H1 (cell line): ENCODE measurements around the gene TMEM125. TPM values are rescaled to one million over a fixed set of nuclear protein-coding genes. Genes with fewer than 3 reads are reported as not detected.

Experiments
- CTCF ChIA-PET: fragments of 300-600 bp; sonication (Branson Sonifier 250); formaldehyde crosslinking; loops from one replicate; lab custom pipeline; 2021; ENCODE audit not compliant: partially characterized antibody; lab: Charles Lee
- POLR2A ChIA-PET: fragments of 300-600 bp; sonication (Branson Sonifier 250); formaldehyde crosslinking; loops from one replicate; lab custom pipeline; 2021; ENCODE audit warnings: inconsistent platforms; ENCODE audit not compliant: partially characterized antibody; lab: Charles Lee
- DNase-seq, 2 experiments: peaks; one replicate each; pipeline versions ENCODE4 v3.0.0 to v3.0.0-alpha.2; 2010 to 2022; ENCODE audit warnings: low spot score in 2 of 2, low read depth in 1 of 2, mixed read lengths in 1 of 2
- FAIRE-seq: peaks from 2 replicates; lab custom pipeline; 2011; peaks lifted over from hg19 to GRCh38; lab: Jason Lieb, UNC
- H2AFZ ChIP-seq: 2 replicates; pipeline ENCODE4 v1.8.1; 2012; ENCODE audit warnings: low read length, inconsistent platforms
- H2AK5ac ChIP-seq: 2 replicates; pipeline ENCODE4 v1.6.1; 2013; ENCODE audit warnings: low read depth, low read length
- H2BK120ac ChIP-seq: replicated peaks from 2 replicates; pipeline ENCODE3; 2013; ENCODE audit warnings: low read depth, low read length, inconsistent platforms
- H2BK12ac ChIP-seq: 2 replicates; pipeline ENCODE4 v1.6.1; 2013; ENCODE audit warnings: low read depth, low read length
- H2BK15ac ChIP-seq: 2 replicates; pipeline ENCODE4 v1.6.1; 2013; ENCODE audit warnings: low read length
- H2BK20ac ChIP-seq: 2 replicates; pipeline ENCODE4 v1.6.1; 2013; ENCODE audit warnings: low read length
- H2BK5ac ChIP-seq: 2 replicates; pipeline ENCODE4 v1.6.1; 2013; ENCODE audit warnings: low read depth, low read length
- H3K14ac ChIP-seq: 2 replicates; pipeline ENCODE4 v1.6.1; 2013; ENCODE audit warnings: inconsistent platforms; ENCODE audit not compliant: insufficient read length
- H3K18ac ChIP-seq: 2 replicates; pipeline ENCODE4 v1.6.1; 2013; ENCODE audit warnings: low read length; ENCODE audit errors: extremely low read depth
- H3K23ac ChIP-seq: 2 replicates; pipeline ENCODE4 v1.6.1; 2013; ENCODE audit warnings: inconsistent platforms; ENCODE audit not compliant: insufficient read length
- H3K23me2 ChIP-seq: 2 replicates; pipeline ENCODE4 v1.6.1; 2013; ENCODE audit warnings: low read depth, low read length
- H3K27ac ChIP-seq: 2 replicates; pipeline ENCODE4 v1.6.1; 2011; ENCODE audit warnings: low read depth, low read length, inconsistent platforms
- H3K27me3 ChIP-seq, 4 experiments: replicated peaks in 1 of 4; 1 replicate in 1 of 4; 2 replicates in 3 of 4; pipeline versions ENCODE4 v1.6.1 to v1.8.1; 2011 to 2013; ENCODE audit warnings: low read length in 3 of 4, mild to moderate bottlenecking in 3 of 4, inconsistent platforms in 2 of 4, mixed read lengths in 2 of 4, moderate library complexity in 1 of 4; ENCODE audit not compliant: control insufficient read depth in 3 of 4, insufficient read depth in 3 of 4; ENCODE audit errors: extremely low read depth in 1 of 4
- H3K36me3 ChIP-seq, 4 experiments: 2 replicates each; pipeline versions ENCODE4 v1.6.1 to v1.8.1; 2011 to 2013; ENCODE audit warnings: mild to moderate bottlenecking in 4 of 4, low read length in 3 of 4, moderate library complexity in 2 of 4, control low read depth in 1 of 4, inconsistent platforms in 1 of 4; ENCODE audit not compliant: insufficient read depth in 4 of 4, control insufficient read depth in 2 of 4
- H3K4ac ChIP-seq: replicated peaks from 2 replicates; pipeline ENCODE3; 2013; ENCODE audit warnings: low read length, low read depth, mixed read lengths, inconsistent platforms; ENCODE audit not compliant: insufficient read length
- H3K4me1 ChIP-seq, 4 experiments: replicated peaks in 1 of 4; 1 replicate in 1 of 4; 2 replicates in 3 of 4; pipeline versions ENCODE4 v1.6.1 to v1.8.1; 2011 to 2013; ENCODE audit warnings: low read length in 3 of 4, inconsistent platforms in 2 of 4, mixed read lengths in 1 of 4; ENCODE audit not compliant: insufficient read depth in 4 of 4, control insufficient read depth in 3 of 4
- H3K4me2 ChIP-seq, 2 experiments: 2 replicates each; pipeline versions ENCODE4 v1.6.1 to v1.8.1; 2011 to 2013; ENCODE audit warnings: low read depth in 2 of 2, low read length in 2 of 2, control low read depth in 1 of 2, inconsistent platforms in 1 of 2, mild to moderate bottlenecking in 1 of 2; ENCODE audit not compliant: insufficient read depth in 1 of 2
- H3K4me3 ChIP-seq, 4 experiments: fragments of 200-600, 300-600 bp in 1 of 4; sonication (generic), shearing (Covaris generic), sonication (Bioruptor Twin) in 1 of 4; 2 replicates each; pipeline versions ENCODE4 v1.5.1 to v1.8.1; 2011 to 2016; ENCODE audit warnings: low read length in 4 of 4, low read depth in 3 of 4, control low read depth in 2 of 4, inconsistent platforms in 2 of 4, mild to moderate bottlenecking in 2 of 4, mixed read lengths in 1 of 4, moderate library complexity in 1 of 4; ENCODE audit not compliant: insufficient read depth in 2 of 4; ENCODE audit errors: extremely low read depth in 1 of 4
- H3K56ac ChIP-seq: replicated peaks from 2 replicates; pipeline ENCODE3; 2013; ENCODE audit warnings: low read depth, mild to moderate bottlenecking, mixed read lengths, low read length, inconsistent platforms; ENCODE audit not compliant: insufficient read length
- H3K79me1 ChIP-seq: 2 replicates; pipeline ENCODE4 v1.6.1; 2013; ENCODE audit warnings: low read depth, low read length, control low read depth
- H3K79me2 ChIP-seq, 2 experiments: 2 replicates each; pipeline versions ENCODE4 v1.6.1 to v1.8.1; 2012 to 2013; ENCODE audit warnings: low read length in 2 of 2, mild to moderate bottlenecking in 2 of 2, inconsistent platforms in 1 of 2; ENCODE audit not compliant: insufficient read depth in 2 of 2, control insufficient read depth in 1 of 2
- H3K9ac ChIP-seq, 4 experiments: replicated peaks in 1 of 4; 1 replicate in 1 of 4; 2 replicates in 3 of 4; pipeline versions ENCODE4 v1.6.1 to v1.8.1; 2011 to 2013; ENCODE audit warnings: low read depth in 3 of 4, low read length in 3 of 4, control low read depth in 2 of 4, mild to moderate bottlenecking in 2 of 4, moderate library complexity in 2 of 4, inconsistent platforms in 1 of 4; ENCODE audit errors: extremely low read depth in 1 of 4
- H3K9me3 ChIP-seq, 2 experiments: 2 replicates each; pipeline versions ENCODE4 v1.6.1 to v1.8.1; 2012 to 2013; ENCODE audit warnings: mild to moderate bottlenecking in 2 of 2, moderate library complexity in 2 of 2, control low read depth in 1 of 2, inconsistent platforms in 1 of 2, low read depth in 1 of 2, low read length in 1 of 2, mixed read lengths in 1 of 2; ENCODE audit not compliant: insufficient read depth in 2 of 2
- H4K20me1 ChIP-seq, 2 experiments: replicated peaks in 1 of 2; 2 replicates each; pipeline versions ENCODE3 to v1.8.1; 2011 to 2013; ENCODE audit warnings: inconsistent platforms in 2 of 2, low read length in 2 of 2, mild to moderate bottlenecking in 1 of 2; ENCODE audit not compliant: insufficient read depth in 2 of 2, control insufficient read depth in 1 of 2
- H4K5ac ChIP-seq: 2 replicates; pipeline ENCODE4 v1.6.1; 2013; ENCODE audit warnings: low read length, low read depth, mixed read lengths, inconsistent platforms; ENCODE audit not compliant: insufficient read length
- H4K8ac ChIP-seq: 2 replicates; pipeline ENCODE4 v1.8.0; 2013; ENCODE audit warnings: mild to moderate bottlenecking, moderate library complexity, low read length, inconsistent platforms; ENCODE audit not compliant: insufficient read depth; ENCODE audit errors: extremely low read depth
- H4K91ac ChIP-seq: replicated peaks from 2 replicates; pipeline ENCODE3; 2013; ENCODE audit warnings: low read length, mixed read lengths, inconsistent platforms; ENCODE audit not compliant: insufficient read length
- BCL11A ChIP-seq, 2 experiments: IDR thresholded peaks; one replicate each; pipeline ENCODE4 v1.6.1; 2011; ENCODE audit warnings: low read depth in 2 of 2, low read length in 2 of 2, mild to moderate bottlenecking in 2 of 2
- CHD2 ChIP-seq: IDR thresholded peaks from 2 replicates; pipeline ENCODE4 v1.6.1; 2012; ENCODE audit warnings: low read length, improper control_type of control experiment
- TBP ChIP-seq: IDR thresholded peaks from 2 replicates; pipeline ENCODE4 v1.6.1; 2011; ENCODE audit warnings: low read depth, low read length, improper control_type of control experiment
- TCF12 ChIP-seq: IDR thresholded peaks from 2 replicates; pipeline ENCODE4 v1.6.1; 2011; ENCODE audit warnings: low read depth, mild to moderate bottlenecking, low read length
- YY1 ChIP-seq: IDR thresholded peaks from 2 replicates; pipeline ENCODE4 v1.6.1; 2011; ENCODE audit warnings: low read depth, mild to moderate bottlenecking, low read length
- WGBS, 2 experiments: shearing (Covaris generic) in 1 of 2; methylation state at CpG; one replicate each; pipeline versions ENCODE4 v1.1.6 to v1.1.7; 2013 to 2015; ENCODE audit warnings: low lambda C conversion rate in 2 of 2, mixed read lengths in 2 of 2, inconsistent platforms in 1 of 2, low coverage in 1 of 2, missing lambda C conversion rate in 1 of 2; ENCODE audit not compliant: insufficient replicate concordance in 2 of 2, insufficient coverage in 1 of 2, insufficient read length in 1 of 2; ENCODE audit errors: extremely low coverage in 1 of 2, missing lambda C conversion rate in 1 of 2; 5-methylcytosine and 5-hydroxymethylcytosine counted together
- polyA plus RNA-seq, 7 experiments: library from polyadenylated mRNA; depleted of rRNA in 3 of 7; stranded (reverse) in 5 of 7; unstranded in 2 of 7; fragments of >200 nt in 5 of 7; fragments of 200-250 nt in 2 of 7; gene quantifications; 1 replicate in 5 of 7; 2 replicates in 1 of 7; 4 replicates in 1 of 7; pipeline versions ENCODE4 v1.2.1 to v1.2.3, GENCODE V29; 2011 to 2013; ENCODE audit warnings: missing spikeins in 2 of 7, mixed read lengths in 2 of 7
- total RNA-seq: library from RNA; stranded (reverse); fragmentation: NEBNext Ultra II Directional; extraction: Animal tissue kit (Norgen Biotek cat#: 25700); gene quantifications from 2 replicates; pipeline ENCODE4 v1.2.1, GENCODE V29; 2021

Gene TMEM125
- total and polyA plus RNA-seq, 2 of the 8 experiments (the other 6 are each of a cell fraction or from before 2014, with no cell fraction given), result 26.5 to 46.7 TPM

DNA sequence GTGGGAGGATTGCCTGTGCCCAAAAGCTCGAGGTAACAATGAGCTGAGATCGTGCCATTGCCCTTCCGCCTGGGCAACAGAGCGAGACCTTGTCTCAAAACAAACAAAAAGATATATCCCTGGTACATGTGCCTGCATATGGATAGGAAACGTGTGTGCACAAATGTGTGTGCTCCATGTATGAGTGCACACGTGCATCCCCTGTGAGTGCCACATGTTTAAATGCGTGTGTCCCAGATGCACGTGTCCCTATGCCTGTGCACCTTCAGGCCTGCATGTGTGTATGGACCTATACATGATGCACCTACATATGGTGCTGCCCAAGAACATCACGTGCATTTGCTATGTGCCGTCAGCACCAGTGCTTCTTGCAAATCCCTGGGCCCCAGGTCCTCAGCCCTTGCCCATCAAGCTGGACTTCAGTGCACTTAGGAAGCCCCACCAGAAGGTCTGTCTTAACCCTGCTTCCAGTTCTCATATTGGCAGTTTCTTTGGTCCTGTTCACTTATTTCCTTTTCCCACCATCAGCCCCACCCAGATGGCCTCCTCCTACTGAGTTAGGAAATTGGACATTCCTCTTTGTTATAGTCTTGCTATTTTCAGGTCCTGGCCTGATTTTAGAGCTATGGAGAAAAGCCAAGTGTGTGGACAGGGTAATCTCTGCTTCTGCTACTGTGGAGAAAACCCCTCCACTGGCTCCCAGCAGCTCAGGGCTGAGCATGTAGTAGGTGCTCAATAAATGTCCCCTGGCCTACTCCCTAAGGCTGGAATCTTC lies 46.4 kb downstream of the TMEM125 start:
- peak overlapping the region; percentile 35; the same call in 1 of the 2 replicates for H4K8ac ChIP-seq
- peaks cover 0 to 5% (median 0%) of the 10 kb centered on the region in 4 experiments; a peak in 1 of 7 replicates for H3K4me1 ChIP-seq
- no peak overlapping the region for H3K14ac ChIP-seq
- H3K9me3 ChIP-seq, result no peaks in the 10 kb centered on the region
- no peak overlapping the region for H2BK15ac ChIP-seq
- H3K4ac ChIP-seq, result peak overlapping the region; percentile 33
- ChIA-PET POLR2A (interaction anchor here (1.0 to 1.2 kb wide), 3 partner anchors 9 to 42 kb away, joined by 3 to 4 read pairs (median 3); no protein-coding TSS in a partner anchor), CTCF (interaction anchor here (0.8 to 3.9 kb wide), 10 partner anchors 8 to 89 kb away, joined by 3 to 19 read pairs (median 4); partner anchors contain the start of gene C1orf210)
- no peaks in the 10 kb centered on the region for H4K20me1 ChIP-seq
- no peak overlapping the region for H2BK120ac ChIP-seq
- TF ChIP-seq YY1 (no peak), CHD2 (no peak), TCF12 (no peak), BCL11A (IDR thresholded peaks at IDR 0.05; ENCODE audit: low read depth in 2 of 2, low read length in 2 of 2) (no peak), TBP (no peak)
- no peak overlapping the region for H4K5ac ChIP-seq
- H3K4me3 ChIP-seq, result no peak overlapping the region
- FAIRE-seq (no peak), DNase-seq (no peak)
- no peak overlapping the region for H3K23ac ChIP-seq
- H3K27me3 ChIP-seq, result no peaks in the 10 kb centered on the region; a peak in 2 of 7 replicates
- no peak overlapping the region for H2BK12ac ChIP-seq
- H3K9ac ChIP-seq, result no peak overlapping the region
- no peaks in the 10 kb centered on the region for H3K79me1 ChIP-seq
- no peak overlapping the region for H2BK20ac ChIP-seq
- no peak overlapping the region for H2AFZ ChIP-seq
- H3K56ac ChIP-seq, result no peak overlapping the region
- no peak overlapping the region for H2AK5ac ChIP-seq
- H3K79me2 ChIP-seq, result no peaks in the 10 kb centered on the region
- no peak overlapping the region for H2BK5ac ChIP-seq
- no peak overlapping the region for H4K91ac ChIP-seq
- H3K27ac ChIP-seq, result no peak overlapping the region
- no peaks in the 10 kb centered on the region for H3K36me3 ChIP-seq
- H3K4me2 ChIP-seq, result no peak overlapping the region
- WGBS, 2 experiments, result 89% methylated on average over 10 of the region's 10 CpGs; no CpG with 5 or more reads in 1 of the 2 experiments
- no peaks in the 10 kb centered on the region for H3K23me2 ChIP-seq
- no peak overlapping the region for H3K18ac ChIP-seq
